ENCODE results near the gene NDUFAB1. TPM values are rescaled to one million over a fixed set of nuclear protein-coding genes. Genes with fewer than 3 reads are reported as not detected.
"Not testable (repeated sequence)": the region's sequence is repeated elsewhere in the genome, so short reads cannot be mapped to it uniquely, and the experiment has no call there.

The NDUFAB1 gene
- total and polyA plus RNA-seq, 2 donors, result 76.7 to 171 TPM

GRCh38 chr16:23608194-23608593 is 12.1 kb upstream of the NDUFAB1 start:
- no peak overlapping the region for H3K27ac ChIP-seq (ENCODE audit: low read depth)
- no peaks in the 10 kb centered on the region for H3K36me3 ChIP-seq (ENCODE audit: insufficient read depth)
- H3K4me3 ChIP-seq (ENCODE audit: low read depth, low read length), result no peak overlapping the region
- no peak for DNase-seq (ENCODE audit: extremely low spot score)
- 82% methylated on average over 4 of the region's 4 CpGs for WGBS
- no peaks in the 10 kb centered on the region for H3K4me1 ChIP-seq (ENCODE audit: insufficient read depth)

DNA sequence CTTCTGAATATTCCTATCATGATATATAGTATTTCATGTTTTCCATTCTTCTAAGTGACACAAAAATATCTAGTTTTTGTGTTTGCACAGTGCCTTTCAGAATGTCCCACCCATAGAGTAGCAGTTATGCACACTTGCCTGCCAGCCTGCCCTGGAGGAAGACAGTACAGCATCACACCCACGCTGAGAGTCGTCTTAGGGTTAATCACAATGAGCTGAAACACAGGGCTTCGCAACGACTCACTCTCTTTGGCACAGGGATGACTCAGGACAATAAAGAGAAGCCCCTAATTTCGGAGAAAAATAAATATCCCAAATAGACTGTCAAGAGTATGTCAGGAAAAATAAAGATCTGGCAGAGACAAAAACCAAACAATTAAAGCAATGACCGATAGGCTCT is 11.6 kb upstream of the NDUFAB1 start:
- 82% methylated on average over 6 of the region's 6 CpGs for WGBS
- DNase-seq (ENCODE audit: extremely low spot score), result no peak
- Histone ChIP-seq H3K4me1 (ENCODE audit: insufficient read depth) (no peaks in the 10 kb centered on the region), H3K27ac (ENCODE audit: low read depth) (no peak overlapping the region), H3K36me3 (ENCODE audit: insufficient read depth) (no peaks in the 10 kb centered on the region), H3K4me3 (ENCODE audit: low read depth, low read length) (no peak overlapping the region)

DNA sequence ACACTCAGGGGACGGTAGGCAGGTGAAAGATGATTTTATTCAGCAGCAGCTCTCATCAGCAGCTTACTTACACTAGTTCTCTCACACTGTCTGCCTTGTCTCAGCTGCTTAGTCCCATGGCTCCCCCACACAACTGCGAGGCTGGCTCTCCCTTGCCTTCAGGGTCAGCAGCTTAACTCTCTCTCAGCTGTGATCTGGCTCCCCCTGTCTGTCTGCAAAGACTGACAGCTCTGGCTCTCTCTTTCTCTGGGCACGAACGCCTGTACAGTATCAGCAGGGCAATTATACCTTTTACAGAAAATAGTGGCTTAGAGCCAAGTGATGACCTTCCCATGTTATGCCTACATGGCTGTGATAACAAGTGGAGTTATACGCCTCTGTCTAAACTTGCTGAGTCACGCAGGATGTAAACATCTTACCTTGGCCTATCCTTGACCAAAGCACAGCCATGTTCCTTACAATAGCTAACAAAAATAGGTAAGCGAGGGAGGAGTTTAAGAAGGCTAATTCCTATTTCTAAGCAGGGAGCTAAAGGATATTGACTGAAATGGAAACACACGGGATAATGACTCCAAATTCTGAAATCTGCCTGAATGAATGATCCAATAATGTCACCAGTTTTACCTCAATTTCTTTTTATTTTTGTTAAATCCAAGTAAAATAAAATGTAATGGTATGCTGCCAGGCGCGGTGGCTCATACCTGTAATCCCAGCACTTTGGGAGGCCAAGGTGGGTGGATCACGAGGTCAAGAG is 1.1 kb upstream of the NDUFAB1 start:
- 85% methylated on average over 11 of the region's 11 CpGs for WGBS
- DNase-seq (ENCODE audit: extremely low spot score), result no peak
- H3K4me3 ChIP-seq (ENCODE audit: low read depth, low read length), result no peak overlapping the region
- H3K36me3 ChIP-seq (ENCODE audit: insufficient read depth), result no peaks in the 10 kb centered on the region
- no peak overlapping the region for H3K27ac ChIP-seq (ENCODE audit: low read depth)
- no peaks in the 10 kb centered on the region for H3K4me1 ChIP-seq (ENCODE audit: insufficient read depth)

- Histone ChIP-seq H3K36me3 (ENCODE audit: insufficient read depth) (no peaks in the 10 kb centered on the region), H3K4me1 (ENCODE audit: insufficient read depth) (no peaks in the 10 kb centered on the region), H3K27ac (ENCODE audit: low read depth) (no peak overlapping the region), H3K4me3 (ENCODE audit: low read depth, low read length) (peak overlapping the region; percentile 97)
- 16% methylated on average over 34 of the region's 34 CpGs for WGBS
- DNase-seq (ENCODE audit: extremely low spot score), result no peak
Observed at GRCh38 chr16:23595246-23595950, 718 bp downstream of the NDUFAB1 start.

- Histone ChIP-seq H3K36me3 (ENCODE audit: insufficient read depth) (peaks cover 2% of the 10 kb centered on the region), H3K4me1 (ENCODE audit: insufficient read depth) (no peaks in the 10 kb centered on the region), H3K27ac (ENCODE audit: low read depth) (no peak overlapping the region), H3K4me3 (ENCODE audit: low read depth, low read length) (no peak overlapping the region)
- 95% methylated on average over 12 of the region's 12 CpGs for WGBS
- DNase-seq (ENCODE audit: extremely low spot score), result no peak
Observed at GRCh38 chr16:23594186-23594585, 1.9 kb downstream of the NDUFAB1 start.

DNA sequence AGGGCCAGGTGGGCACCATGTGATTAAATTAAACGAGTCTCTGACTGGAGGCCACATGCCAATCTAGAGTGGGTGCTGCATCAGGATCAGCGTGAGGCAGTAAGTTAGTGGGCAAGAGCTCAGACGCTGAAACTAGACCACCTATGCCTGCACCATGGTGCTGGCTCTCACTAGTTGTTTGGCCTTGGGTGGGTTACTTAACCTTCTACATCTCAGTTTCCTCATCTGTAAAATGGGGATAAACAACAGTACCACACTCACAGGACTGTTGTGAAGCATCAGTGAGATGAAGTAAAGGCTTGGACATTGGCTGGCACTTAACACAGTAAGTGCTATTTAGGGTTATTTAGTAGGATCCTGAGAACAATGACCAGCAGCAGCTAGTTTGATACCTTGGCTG is 5.9 kb downstream of the NDUFAB1 start:
- no peak overlapping the region for H3K27ac ChIP-seq (ENCODE audit: low read depth)
- 97% methylated on average over 3 of the region's 3 CpGs for WGBS
- peaks cover 2% of the 10 kb centered on the region for H3K36me3 ChIP-seq (ENCODE audit: insufficient read depth)
- DNase-seq (ENCODE audit: extremely low spot score), result no peak
- no peak overlapping the region for H3K4me3 ChIP-seq (ENCODE audit: low read depth, low read length)
- H3K4me1 ChIP-seq (ENCODE audit: insufficient read depth), result no peaks in the 10 kb centered on the region

- no peaks in the 10 kb centered on the region for H3K4me1 ChIP-seq (ENCODE audit: insufficient read depth)
- H3K27ac ChIP-seq (ENCODE audit: low read depth), result no peak overlapping the region
- no peak overlapping the region for H3K4me3 ChIP-seq (ENCODE audit: low read depth, low read length)
- DNase-seq (ENCODE audit: extremely low spot score), result no peak
- peaks cover 2% of the 10 kb centered on the region for H3K36me3 ChIP-seq (ENCODE audit: insufficient read depth)
- WGBS, result 61% methylated on average over 5 of the region's 5 CpGs
Observed at GRCh38 chr16:23587726-23588125, 8.4 kb downstream of the NDUFAB1 start.

- H3K27ac ChIP-seq (ENCODE audit: low read depth), result no peak overlapping the region
- DNase-seq (ENCODE audit: extremely low spot score), result no peak
- no peaks in the 10 kb centered on the region for H3K36me3 ChIP-seq (ENCODE audit: insufficient read depth)
- whole genome bisulfite sequencing, result 66% methylated on average over 13 of the region's 14 CpGs
- no peak overlapping the region for H3K4me3 ChIP-seq (ENCODE audit: low read depth, low read length)
- H3K4me1 ChIP-seq (ENCODE audit: insufficient read depth), result no peaks in the 10 kb centered on the region
Observed at GRCh38 chr16:23584186-23585076, 11.7 kb downstream of the NDUFAB1 start.

DNA sequence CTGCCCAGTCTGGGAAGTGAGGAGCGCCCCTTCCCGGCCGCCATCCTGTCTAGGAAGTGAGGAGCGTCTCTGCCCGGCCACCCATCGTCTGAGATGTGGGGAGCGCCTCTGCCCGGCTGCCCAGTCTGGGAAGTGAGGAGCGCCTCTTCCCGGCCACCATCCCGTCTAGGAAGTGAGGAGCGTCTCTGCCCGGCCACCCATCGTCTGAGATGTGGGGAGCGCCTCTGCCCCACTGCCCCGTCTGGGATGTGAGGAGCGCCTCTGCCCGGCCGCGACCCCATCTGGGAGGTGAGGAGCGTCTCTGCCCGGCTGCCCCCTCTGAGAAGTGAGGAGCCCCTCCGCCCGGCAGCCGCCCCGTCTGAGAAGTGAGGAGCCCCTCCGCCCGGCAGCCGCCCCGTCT is 12.8 kb downstream of the NDUFAB1 start:
- H3K27ac ChIP-seq (ENCODE audit: low read depth); H3K36me3 ChIP-seq (ENCODE audit: insufficient read depth); DNase-seq (ENCODE audit: extremely low spot score); H3K4me1 ChIP-seq (ENCODE audit: insufficient read depth); H3K4me3 ChIP-seq (ENCODE audit: low read depth, low read length): not testable (repeated sequence)
- 90% methylated on average over 28 of the region's 30 CpGs for WGBS

DNA sequence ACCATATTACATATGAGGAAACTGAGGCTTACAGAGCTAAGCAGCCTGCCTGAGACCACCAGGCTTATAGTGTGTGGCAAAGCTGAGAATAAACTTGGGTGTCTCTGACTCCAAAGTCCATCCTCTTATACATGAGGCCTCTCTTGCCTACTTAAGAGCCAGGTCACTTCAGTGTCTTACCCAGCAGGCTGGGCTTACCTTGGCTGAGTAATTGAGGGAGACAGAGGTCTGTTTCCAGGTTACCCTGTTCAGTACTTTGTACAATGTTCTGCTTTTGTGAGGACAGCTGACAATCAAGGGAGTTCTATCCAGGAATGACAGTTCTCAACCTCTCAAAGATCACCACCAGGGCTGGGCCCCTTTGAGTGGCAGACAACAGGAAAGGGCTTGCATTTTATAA is 14.4 kb downstream of the NDUFAB1 start:
- no peak overlapping the region for H3K27ac ChIP-seq (ENCODE audit: low read depth)
- H3K4me3 ChIP-seq (ENCODE audit: low read depth, low read length), result no peak overlapping the region
- DNase-seq (ENCODE audit: extremely low spot score), result no peak
- no peaks in the 10 kb centered on the region for H3K4me1 ChIP-seq (ENCODE audit: insufficient read depth)
- H3K36me3 ChIP-seq (ENCODE audit: insufficient read depth), result no peaks in the 10 kb centered on the region

GRCh38 chr16:23580391-23580790 is 15.7 kb downstream of the NDUFAB1 start:
- no peaks in the 10 kb centered on the region for H3K4me1 ChIP-seq (ENCODE audit: insufficient read depth)
- no peak overlapping the region for H3K4me3 ChIP-seq (ENCODE audit: low read depth, low read length)
- H3K27ac ChIP-seq (ENCODE audit: low read depth), result no peak overlapping the region
- no peak for DNase-seq (ENCODE audit: extremely low spot score)
- H3K36me3 ChIP-seq (ENCODE audit: insufficient read depth), result no peaks in the 10 kb centered on the region

- H3K27ac ChIP-seq (ENCODE audit: low read depth), result no peak overlapping the region
- H3K4me1 ChIP-seq (ENCODE audit: insufficient read depth), result no peaks in the 10 kb centered on the region
- WGBS, result 98% methylated on average over 4 of the region's 4 CpGs
- no peak overlapping the region for H3K4me3 ChIP-seq (ENCODE audit: low read depth, low read length)
- H3K36me3 ChIP-seq (ENCODE audit: insufficient read depth), result no peaks in the 10 kb centered on the region
- no peak for DNase-seq (ENCODE audit: extremely low spot score)
Observed at GRCh38 chr16:23579371-23579770, 16.7 kb downstream of the NDUFAB1 start.

DNA sequence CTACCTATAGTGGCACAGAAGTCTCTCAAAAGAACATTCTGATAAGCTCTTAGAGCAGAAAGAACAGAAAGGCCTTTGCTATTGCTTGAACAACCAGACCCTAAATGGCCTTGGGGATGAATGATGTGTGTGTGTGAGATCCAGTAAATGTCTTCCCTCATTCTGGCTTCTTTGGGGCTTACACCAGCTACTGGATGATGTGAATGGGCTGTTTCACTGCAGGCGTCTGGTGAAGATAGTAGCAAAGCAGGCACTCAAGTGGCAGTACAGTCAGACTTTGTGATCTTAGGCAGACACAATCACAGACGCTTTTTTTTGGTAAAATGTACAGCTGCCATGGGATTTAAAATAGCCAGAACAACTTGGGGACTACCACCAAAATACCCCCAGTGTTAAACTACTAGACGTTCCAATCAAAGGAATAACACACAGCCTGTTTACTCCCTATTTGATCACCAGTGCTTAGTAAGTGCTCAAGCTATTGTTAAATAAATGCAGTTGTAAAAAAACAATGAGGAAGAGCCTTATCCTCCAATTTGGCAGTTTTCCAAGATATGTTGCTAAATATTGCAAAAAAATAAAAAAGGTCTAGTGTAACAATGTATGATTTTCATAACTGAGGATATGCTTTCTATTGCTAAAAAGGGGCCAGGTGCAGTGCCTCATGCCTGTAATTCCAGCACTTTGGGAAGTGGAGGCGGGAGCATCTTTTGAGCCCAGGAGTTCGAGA is 17.9 kb downstream of the NDUFAB1 start:
- H3K36me3 ChIP-seq (ENCODE audit: insufficient read depth), result no peaks in the 10 kb centered on the region
- H3K4me3 ChIP-seq (ENCODE audit: low read depth, low read length), result no peak overlapping the region
- DNase-seq (ENCODE audit: extremely low spot score), result no peak
- H3K27ac ChIP-seq (ENCODE audit: low read depth), result no peak overlapping the region
- H3K4me1 ChIP-seq (ENCODE audit: insufficient read depth), result no peaks in the 10 kb centered on the region
- WGBS, result 58% methylated on average over 5 of the region's 5 CpGs

Data from urinary bladder (tissue), 4 donors.